Transverse colon (tissue), 4 donors: Measurements from ENCODE around the gene PHF21B.

ENCODE experiments used
- CTCF ChIP-seq, 5 experiments: fragments of 200-600 bp in 3 of 5; fragments of 450-650 bp in 2 of 5; sonication (generic) in 3 of 5; IDR thresholded peaks; 1 replicate in 2 of 5; 2 replicates in 3 of 5; pipeline ENCODE4 v1.5.1; 2016 to 2017; ENCODE audit warnings: antibody characterized with exemption in 5 of 5, inconsistent platforms in 3 of 5, mild to moderate bottlenecking in 2 of 5, moderate library complexity in 1 of 5
- EP300 ChIP-seq: sonication (generic); formaldehyde crosslinking; IDR thresholded peaks from one replicate; pipeline ENCODE4 v1.6.1; 2017; ENCODE audit warnings: antibody characterized with exemption, low read depth
- POLR2AphosphoS5 ChIP-seq, 3 donors: sonication (generic); formaldehyde crosslinking; IDR thresholded peaks; one replicate each; pipeline ENCODE4 v1.6.1; 2016; ENCODE audit warnings: antibody characterized with exemption in 3 of 3

- TF ChIP-seq POLR2AphosphoS5 (IDR thresholded peaks at IDR 0.05) = no peak
- no peak for TF ChIP-seq CTCF (IDR thresholded peaks at IDR 0.05)
- no peak for TF ChIP-seq EP300
Measured at GRCh38 chr22:44962741-44963454, 46.9 kb downstream of the PHF21B start.
